CD4-positive, alpha-beta T cell treated with Interleukin-1 beta for 1 hour (primary cell): ENCODE measurements around the gene PADI1.
A peak's percentile ranks its signal among the peaks of the same experiment; 100 is the strongest.

ENCODE experiments used
- DNase-seq, 2 donors: peaks; one replicate each; pipeline ENCODE4 v3.0.0-alpha.2; 2020 to 2022

The PADI1 gene

GRCh38 chr1:17274186-17275170 lies 69.5 kb downstream of the PADI1 start:
- peak; percentile 12 to 22 for DNase-seq

DNA sequence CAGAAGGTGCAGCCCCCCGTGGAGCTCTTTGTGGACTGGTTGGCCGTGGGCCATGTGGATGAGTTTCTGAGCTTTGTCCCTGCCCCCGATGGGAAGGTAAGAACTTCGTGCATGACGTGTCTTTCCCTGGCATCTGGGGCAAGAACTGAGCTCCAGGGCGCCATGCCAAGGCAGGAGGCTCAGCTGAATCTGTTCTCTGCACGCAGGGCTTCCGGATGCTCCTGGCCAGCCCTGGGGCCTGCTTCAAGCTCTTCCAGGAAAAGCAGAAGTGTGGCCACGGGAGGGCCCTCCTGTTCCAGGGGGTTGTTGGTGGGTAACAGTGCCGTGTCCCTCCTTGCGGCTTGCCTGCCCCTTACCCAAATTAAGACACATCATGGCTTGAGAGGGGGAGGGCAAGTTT lies 71.6 kb downstream of the PADI1 start:
- peak in 1 of 2 donors; percentile 35 for DNase-seq

GRCh38 chr1:17277511-17278159 lies 72.7 kb downstream of the PADI1 start:
- no peak for DNase-seq

DNA sequence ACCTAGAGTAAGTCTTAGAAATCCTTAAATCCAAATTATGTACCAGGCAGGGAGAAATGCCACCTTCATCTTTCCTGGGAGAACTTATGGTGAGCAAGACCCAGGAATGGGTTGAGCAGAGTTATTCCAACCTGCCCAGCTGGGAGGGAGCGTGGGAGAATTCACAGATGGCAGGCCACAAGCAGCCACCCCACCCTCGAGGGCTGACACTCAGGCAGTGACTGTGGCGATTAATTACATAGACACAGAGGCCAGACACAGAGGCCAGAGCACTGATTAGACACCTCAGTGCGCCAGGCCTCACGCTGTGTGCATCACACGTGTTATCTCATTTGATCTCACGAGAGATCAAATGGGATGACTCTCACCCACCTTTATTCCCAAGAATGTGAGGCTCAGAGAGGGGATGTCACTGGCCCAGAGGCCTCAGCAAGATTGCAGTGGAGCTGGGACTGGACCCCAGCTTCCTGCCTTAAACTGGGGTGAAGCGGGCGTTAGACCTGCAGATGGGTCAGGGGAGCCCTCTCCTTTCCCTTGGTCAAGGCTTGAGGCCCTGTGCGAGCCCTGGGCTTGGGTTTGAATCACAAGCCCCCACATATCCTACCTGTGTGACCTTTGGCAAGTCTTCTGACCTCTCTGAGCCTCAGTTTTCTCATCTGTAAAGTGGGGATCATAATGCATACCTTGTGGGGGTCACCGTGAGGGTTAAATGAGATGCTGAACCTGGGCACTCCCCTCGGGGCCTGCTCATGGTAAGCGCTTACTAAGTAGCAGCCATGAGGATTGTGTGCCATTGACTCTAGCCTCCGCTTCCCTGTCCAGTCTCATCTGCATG lies 74.3 kb downstream of the PADI1 start:
- no peak for DNase-seq

GRCh38 chr1:17280436-17280835 lies 75.5 kb downstream of the PADI1 start:
- DNase-seq = no peak

GRCh38 chr1:17280894-17281293 lies 76.0 kb downstream of the PADI1 start:
- no peak for DNase-seq

DNA sequence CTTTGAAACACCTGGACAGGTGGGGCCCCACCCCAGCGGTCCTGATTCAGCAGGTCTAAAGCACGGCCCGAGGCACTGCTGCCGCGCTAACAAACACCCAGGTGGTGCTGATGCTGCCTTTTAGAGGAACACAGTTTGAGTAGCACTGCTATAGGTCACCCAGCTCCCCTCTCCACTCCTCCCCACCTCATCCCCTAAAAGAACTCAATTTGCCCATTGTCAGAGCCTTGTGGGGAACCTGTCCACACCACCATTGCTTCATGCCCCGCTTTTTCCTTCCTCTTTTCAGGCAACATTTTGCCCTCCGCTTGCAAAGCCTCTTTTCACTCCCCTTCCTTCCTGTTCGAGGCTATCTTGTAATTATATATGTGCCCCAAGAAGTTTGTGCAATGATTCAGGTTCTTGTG lies 76.8 kb downstream of the PADI1 start:
- DNase-seq = peak in 1 of 2 donors; percentile 47

GRCh38 chr1:17282836-17283235 lies 77.9 kb downstream of the PADI1 start:
- no peak for DNase-seq

DNA sequence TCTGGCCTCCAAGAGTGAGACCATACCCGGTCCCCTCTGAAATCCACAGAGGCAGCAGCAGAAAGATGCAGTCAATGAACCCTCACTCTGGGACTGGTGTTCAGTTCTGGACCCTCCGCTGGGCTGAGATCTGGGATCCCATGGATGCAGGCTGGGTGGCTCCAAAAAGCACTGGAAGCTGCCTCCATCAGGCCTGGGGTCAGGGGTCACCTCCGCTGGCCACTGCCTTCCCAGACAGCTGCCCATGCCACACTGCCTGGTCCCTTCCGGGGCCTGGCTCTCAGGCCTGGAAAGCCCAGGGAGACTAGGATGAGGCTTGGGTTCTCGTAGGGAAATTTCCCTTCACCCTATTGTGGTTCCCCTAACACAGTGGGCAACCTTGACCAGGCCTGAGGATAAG lies 81.7 kb downstream of the PADI1 start:
- no peak for DNase-seq

DNA sequence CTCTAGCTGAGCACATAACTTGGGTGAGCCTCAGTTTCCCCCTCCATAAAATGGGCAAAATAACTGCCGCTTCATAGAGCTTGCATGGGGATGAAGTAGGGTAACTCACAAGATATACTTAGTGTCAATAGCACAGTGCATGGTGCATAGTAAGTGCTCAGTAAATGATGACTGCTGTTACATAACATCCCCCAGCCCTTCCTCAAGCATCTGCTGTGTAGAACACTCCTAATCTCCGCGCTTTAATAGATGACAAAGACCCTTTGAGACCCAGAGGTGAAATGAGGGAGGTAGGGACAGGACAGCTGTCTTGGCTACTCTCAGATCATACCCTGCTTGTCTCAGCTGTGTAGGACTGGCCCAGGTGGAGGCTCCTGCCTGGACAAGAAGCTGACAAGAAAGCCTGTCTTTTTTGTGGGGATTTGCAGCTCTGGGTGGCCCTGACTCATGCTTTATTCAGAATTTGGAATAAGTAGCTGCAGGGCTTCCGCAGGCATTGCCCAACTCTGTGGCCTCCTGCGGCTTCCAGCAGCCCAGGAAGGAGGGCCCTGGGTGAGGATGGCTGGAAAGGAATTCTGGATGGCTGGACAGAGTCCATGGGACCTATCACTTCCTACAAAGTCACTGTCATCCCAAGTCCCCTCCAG lies 82.3 kb downstream of the PADI1 start:
- DNase-seq = peak in 1 of 2 donors; percentile 8

GRCh38 chr1:17289721-17290120 lies 84.8 kb downstream of the PADI1 start:
- no peak for DNase-seq

DNA sequence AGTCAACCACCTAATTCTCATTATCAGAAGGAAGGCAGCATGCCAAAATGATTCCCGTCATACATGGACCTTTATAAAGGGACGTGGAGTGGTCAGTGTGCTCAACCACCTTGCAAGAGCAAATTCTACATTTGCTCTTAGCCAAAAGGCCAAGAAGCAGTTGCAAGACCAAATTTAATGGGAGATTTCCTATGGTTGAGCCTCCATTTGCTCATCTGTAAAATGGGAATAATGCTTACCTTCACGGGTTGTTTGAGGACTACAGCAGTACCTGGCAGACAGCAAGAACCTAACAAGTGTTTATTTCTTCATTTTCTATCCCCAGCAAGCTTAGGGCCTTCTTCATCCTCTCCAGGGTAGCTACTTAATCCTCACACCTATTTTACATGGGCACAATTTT lies 85.6 kb downstream of the PADI1 start:
- DNase-seq = no peak

GRCh38 chr1:17292299-17293160 lies 87.6 kb downstream of the PADI1 start:
- DNase-seq = no peak

DNA sequence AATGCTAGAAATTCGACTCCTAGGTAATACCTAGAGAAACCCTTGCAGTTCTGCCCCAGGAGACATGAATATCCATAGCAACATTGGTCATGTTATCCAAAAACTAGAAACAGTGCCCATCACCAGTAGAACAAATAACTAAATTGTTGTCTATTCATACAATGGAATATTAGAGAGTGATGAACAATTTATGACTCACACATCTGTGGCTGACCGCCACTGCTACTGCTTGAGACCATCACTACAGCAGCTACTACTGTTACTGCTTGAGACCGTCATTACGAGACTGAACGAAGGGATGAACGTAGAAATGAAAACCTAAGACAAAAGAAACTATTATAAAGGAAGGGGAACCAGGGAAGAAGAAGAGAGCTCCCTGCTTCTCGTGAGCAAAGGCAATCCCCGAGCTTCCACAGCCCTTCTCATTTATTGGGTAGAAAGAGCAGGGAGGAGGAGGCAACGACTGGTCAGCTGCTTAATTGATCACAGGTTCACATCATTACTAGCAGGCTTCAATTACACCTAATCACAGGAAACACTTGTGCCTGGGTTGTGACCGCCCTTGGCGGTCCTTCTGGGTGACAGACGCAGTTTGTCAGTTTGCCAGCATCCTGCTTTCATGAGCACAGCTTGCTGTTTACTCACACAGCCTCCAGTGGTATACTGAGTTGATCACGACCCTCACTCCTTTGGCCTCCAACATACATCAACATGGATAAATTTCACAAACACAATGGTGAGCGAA lies 88.9 kb downstream of the PADI1 start:
- DNase-seq = no peak

DNA sequence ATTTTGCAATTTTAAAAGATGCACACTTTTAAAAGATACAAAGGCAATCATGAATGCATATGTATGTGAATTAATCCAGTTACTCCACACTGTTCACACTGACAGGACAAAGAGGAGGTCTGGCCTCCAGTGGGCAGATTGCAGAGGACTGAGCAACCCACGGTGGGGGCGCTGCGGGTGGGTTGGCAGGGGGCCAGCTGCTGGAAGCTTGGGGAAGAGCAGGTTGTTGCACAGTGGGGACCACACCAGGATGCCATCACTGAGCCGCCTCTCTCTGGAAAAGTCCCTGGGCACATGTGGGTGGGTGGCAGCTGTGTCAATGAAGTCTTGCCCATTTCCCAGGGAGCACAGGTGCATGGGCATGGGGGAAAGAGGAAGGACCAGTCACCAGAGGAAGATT lies 90.4 kb downstream of the PADI1 start:
- no peak for DNase-seq
